Gastrocnemius medialis (tissue), 4 donors: ENCODE data around the gene ATP1A2.

Source experiments
- POLR2A ChIP-seq, 2 donors: fragments of 450-650 bp; IDR thresholded peaks; one replicate each; pipeline ENCODE4 v1.6.1; 2017; ENCODE audit warnings: antibody characterized with exemption in 2 of 2, mild to moderate bottlenecking in 2 of 2, moderate library complexity in 2 of 2
- TF ChIP-seq, protein P1 (sequence below), 5 experiments: fragments of 450-650 bp in 3 of 5; fragments of 200-600 bp in 2 of 5; sonication (generic) in 2 of 5; IDR thresholded peaks in 4 of 5; conservative IDR thresholded peaks in 1 of 5; 1 replicate in 4 of 5; 2 replicates in 1 of 5; pipeline ENCODE4 v1.5.1; 2016 to 2019; ENCODE audit warnings: antibody characterized with exemption in 5 of 5, mild to moderate bottlenecking in 3 of 5, moderate library complexity in 3 of 5

DNA sequence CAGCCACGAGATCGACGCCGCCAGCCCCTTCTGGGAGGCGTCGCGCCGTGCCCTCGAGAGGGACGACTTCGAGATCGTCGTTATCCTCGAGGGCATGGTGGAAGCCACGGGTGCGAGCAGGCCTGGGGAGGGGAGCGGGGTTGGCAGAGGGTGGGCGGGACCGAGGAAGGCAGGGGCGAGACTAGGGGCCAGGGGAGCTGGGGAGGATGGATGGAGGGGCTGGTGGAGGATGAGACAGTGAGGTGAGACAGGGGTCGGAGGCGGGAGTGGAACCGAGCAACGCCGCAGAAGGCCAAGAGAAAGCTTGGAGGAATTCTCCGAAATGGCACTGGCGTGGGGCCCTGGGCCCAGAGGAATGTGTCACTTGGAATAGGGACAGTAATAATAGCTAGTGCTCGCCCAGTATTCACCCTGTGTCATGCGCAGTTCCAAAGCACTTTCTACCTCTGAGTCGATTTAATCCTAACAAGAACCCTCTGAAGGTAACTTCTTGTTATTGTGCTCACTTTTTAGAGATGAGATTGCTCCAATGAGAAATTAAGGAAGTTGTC, 30.7 kb upstream of the ATP1A2 start:
- TF ChIP-seq, protein P1, sequence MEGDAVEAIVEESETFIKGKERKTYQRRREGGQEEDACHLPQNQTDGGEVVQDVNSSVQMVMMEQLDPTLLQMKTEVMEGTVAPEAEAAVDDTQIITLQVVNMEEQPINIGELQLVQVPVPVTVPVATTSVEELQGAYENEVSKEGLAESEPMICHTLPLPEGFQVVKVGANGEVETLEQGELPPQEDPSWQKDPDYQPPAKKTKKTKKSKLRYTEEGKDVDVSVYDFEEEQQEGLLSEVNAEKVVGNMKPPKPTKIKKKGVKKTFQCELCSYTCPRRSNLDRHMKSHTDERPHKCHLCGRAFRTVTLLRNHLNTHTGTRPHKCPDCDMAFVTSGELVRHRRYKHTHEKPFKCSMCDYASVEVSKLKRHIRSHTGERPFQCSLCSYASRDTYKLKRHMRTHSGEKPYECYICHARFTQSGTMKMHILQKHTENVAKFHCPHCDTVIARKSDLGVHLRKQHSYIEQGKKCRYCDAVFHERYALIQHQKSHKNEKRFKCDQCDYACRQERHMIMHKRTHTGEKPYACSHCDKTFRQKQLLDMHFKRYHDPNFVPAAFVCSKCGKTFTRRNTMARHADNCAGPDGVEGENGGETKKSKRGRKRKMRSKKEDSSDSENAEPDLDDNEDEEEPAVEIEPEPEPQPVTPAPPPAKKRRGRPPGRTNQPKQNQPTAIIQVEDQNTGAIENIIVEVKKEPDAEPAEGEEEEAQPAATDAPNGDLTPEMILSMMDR (IDR thresholded peaks at IDR 0.05 in 4 of 5, conservative IDR thresholded peaks at IDR 0.05 in 1 of 5) = no peak
- no peak for TF ChIP-seq POLR2A (IDR thresholded peaks at IDR 0.05)
